Colon (tissue), 2 donors: Measurements from ENCODE around the gene FAM3B.
"Not testable (repeated sequence)": the region's sequence is repeated elsewhere in the genome, so short reads cannot be mapped to it uniquely, and the experiment has no call there.

Experiments used
- FAIRE-seq: peaks from 2 replicates; lab custom pipeline; 2012; peaks lifted over from hg19 to GRCh38; lab: Jason Lieb, UNC
- donor health status: control.
- donor health status: control.

The FAM3B gene, protein sequence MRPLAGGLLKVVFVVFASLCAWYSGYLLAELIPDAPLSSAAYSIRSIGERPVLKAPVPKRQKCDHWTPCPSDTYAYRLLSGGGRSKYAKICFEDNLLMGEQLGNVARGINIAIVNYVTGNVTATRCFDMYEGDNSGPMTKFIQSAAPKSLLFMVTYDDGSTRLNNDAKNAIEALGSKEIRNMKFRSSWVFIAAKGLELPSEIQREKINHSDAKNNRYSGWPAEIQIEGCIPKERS

DNA sequence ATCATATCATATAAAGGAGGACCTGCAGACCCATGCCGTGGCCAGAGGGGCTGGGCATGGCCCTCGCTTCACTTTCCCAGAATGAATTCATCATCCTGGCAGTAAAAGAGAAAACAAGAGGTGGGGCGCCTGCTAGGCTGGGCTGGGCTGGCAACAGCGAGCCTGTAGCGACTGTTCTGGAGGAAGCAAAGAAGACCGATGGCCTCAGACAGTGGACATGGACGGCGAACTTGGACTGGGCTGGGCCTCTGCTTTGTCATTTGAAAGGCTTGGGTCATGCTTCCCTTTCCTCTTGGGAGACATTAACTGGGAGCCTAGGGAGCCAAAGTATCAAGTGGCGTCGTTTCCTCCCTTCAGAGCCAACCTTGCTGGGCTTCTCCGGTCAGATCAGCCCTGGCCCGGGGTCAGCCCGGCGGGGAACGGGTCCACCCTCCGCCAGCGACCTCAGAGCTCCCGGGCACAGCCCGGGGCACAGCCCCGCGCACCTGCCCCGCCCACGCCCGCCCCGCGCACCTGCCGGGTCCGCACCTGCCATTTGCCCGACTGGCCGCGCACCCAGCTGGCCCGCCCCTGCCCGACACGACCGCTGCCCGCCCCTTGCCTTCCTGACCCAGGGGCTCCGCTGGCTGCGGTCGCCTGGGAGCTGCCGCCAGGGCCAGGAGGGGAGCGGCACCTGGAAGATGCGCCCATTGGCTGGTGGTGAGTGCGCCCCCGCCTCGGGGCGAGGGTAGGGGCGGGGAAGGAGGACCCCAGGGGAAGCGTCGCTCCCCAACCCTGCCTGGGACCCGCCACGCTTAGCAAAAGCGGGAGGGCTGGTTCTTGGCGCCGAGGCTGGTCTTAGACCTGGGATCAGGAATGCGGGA is at the start of gene FAM3B:
TSS of gene FAM3B (plus strand) at position 602 of the 863 bp plus-strand sequence. CDS start at position 681, 79 bp downstream.
- FAIRE-seq = no peak

DNA sequence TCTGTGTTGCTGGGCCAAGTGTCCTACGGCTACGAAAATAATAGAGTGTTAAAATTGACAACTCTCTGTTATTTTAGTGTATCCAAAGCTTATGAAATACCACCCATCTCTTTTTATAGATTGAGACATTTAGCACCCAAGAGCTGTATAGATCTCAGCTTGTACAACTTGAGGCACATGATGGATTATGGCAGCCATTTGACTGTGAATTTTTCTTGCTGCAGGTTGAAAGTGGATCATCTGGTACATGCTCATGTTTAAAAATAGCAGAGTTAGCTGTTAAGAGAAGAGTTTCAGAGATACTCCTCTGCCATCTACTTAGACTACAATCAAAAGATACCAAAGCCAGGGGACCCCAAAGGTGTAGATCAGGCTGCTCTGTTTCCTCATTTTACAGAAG is 49.3 kb upstream of the FAM3B start:
- FAIRE-seq = no peak

DNA sequence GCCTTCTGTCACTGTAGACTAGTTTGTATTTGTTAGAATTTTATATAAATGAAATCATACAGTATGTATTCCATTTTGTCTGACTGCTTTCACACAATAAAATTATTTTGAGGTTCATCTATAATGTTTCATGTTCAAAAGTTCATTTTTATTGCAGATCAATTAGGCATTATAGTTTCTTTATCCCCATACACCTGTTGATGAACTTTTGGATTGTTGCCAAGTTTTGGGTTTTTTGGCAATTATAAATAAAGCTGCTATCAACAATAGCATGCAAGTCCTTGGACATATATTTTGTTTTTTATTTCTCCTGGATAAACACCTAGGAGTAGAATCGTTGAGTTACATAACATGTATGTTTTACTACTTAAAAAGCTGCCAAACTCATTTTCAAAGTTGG is 47.1 kb upstream of the FAM3B start:
- no peak for FAIRE-seq

DNA sequence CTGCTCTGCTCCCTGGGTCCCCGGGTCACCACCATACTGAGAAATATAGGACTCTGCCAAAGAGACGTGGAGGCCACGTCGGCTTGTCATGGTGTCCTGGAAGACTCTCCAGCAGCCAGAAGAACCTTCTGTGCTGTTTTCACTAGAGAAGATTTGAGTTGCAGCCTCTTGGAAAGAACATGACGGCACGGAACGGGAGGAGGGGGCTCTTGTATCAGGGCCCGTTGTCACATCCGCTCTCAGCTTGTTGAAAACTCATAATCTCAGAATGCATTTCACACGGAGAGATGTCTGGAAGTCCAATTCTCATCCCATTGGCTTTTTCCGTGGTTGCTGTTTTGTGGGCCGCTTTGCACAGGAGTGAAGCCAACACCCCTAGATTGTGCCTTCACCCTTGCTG is 39.4 kb upstream of the FAM3B start:
- no peak for FAIRE-seq

DNA sequence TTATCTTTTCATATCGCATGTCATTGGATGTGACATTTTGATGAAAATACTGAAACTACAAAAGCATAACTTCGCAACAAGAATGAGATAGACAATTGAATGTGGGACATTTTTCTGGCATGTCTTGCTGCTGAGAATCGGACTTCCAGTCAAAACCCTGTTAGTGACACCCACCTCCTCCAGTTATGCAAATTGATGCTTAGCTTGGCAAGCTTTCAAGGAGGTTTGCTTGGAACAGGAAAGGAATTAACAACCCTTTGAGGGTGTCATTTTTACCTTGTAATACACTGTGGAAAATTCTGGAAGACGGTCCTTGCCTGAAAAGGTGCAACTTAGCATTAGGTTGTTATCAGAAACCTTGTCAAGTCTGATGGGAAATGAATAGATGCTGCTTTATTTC is 38.8 kb upstream of the FAM3B start:
- FAIRE-seq = no peak

DNA sequence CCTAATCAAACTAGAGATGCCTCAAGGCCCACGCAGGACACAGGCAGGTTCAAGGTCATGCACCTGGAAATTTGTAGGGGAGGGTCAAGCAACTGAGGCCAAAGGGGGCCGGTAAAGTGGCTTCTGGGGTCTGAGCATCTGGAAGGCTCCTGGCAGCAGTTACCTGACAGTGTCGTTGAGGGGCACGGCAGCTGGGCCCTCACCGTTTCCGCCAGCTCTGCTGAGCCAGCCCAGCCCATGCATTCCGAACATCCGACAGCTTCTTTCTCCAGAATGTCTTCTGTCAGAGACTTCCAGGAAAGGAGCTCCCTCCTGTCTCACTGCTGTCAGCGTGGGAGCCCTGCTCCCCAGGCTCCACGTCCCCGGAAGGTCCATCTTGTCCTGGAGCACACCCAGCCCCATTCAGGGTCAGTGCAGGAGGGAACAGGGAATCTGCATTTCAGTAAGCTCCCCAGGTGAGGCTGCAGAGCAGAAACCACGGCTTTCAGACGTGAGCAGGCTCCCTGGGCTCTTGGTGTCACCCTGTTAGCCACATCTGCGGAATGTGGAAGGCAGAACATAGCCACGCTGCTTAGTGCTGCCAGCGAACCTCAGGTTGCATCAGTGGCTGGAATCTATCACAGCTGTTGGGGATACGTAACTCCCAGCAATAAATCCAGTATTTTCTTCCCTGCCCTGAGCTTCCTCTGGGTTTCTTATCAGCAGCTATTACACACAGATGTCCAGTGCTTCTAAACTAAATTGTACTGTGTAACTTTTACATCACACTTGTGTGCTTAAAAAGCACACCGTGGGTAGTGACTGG is 36.3 kb upstream of the FAM3B start:
- no peak for FAIRE-seq

DNA sequence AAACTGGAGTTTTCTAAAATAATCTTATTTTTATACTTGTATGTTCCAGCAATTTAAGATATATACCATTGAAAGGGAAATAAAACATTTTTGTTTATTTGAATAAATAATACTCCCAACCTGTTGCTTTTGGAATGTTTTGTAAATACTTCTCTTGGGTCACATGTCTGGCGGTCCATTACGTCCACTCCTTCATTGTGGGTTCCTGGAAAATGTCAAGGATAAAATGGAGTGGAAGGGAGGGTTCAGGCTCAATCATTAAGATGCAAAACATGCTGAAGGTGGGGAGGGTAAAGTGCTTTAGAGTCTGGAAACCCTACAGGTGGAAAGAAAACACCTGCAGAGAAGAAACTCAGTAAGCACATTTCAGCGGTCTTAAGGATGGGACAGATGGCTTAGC is 34.2 kb upstream of the FAM3B start:
- FAIRE-seq = no peak

DNA sequence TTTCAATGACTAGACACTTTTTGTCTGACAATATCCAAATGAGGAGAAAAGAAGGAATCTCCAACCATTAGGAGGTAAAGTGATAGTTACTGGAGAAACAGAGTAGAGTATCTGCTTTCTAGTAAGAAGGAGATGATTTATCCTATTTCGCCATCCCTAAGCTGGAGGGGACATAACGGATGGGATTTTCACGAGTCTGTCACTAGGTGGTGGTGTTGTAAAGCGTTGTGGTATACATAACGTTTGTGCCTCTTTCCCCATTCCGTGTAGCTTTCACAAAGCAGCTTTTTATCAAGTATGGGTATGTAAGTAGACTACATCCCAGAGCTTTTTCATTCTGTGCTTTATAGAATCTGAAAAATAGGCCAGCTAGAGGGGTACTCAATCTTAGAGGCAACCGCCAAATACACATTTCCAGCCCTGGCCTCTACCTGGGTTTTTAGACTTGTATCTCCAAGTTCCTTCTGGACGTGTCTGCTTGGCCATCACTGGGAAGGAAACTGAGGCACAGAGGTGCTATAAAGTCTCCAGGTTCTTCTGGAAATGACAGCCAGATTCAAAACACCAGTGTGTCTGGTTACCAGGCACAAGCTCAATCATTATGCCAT is 33.3 kb upstream of the FAM3B start:
- peak; percentile 66 for FAIRE-seq

DNA sequence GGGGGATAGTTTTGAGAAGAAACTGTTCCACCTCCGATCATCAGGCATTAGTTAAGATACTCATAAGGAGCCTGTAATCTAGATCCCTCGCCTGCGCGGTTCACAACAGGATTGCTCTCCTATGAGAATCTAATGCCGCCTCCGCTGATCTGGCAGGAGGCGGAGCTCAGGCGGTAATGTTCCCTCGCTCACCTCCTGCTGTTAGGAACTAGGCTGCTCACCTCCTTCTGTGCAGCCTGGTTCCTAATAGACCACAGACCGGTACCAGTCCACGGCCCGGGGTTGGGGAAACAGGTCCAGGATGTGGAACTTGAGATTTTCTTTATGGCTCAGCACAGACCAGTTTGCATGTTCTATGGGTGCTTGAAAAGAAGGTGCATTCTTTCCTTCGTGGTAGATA is 27.2 kb upstream of the FAM3B start:
- no peak for FAIRE-seq

DNA sequence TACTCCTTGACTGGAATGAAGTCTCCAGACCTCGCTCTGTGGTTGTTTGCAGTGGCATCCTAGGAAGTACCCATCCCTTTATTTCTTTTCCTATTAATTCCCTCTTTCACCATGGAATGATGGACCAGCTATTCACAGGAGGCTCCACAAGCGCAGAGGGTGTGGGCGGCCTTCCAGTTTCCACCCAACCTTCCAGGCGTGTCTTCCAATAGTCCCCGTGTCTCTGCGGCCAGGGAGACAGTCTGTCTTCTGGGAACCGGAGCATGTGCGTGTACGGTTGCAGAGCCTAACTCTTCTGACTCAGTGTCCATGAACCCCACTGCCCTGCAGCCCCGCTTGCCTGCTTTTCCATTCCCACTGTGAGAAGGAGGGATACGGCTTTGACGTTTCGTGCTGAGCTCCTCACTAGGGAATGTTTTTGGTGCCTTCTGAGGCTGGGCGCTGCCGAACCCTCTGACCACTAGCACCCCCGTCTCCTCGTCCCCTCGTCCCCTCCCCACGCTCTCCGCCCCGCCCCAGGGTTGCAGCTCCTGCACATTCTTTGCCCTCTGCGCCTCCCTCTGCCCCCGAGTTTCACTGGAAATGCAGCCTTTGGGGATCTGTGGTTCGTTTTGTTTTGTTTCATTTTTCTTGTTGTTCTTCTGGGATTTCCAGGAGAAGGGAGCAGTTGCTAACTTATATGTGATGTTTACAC is 26.3 kb upstream of the FAM3B start:
- FAIRE-seq = no peak

DNA sequence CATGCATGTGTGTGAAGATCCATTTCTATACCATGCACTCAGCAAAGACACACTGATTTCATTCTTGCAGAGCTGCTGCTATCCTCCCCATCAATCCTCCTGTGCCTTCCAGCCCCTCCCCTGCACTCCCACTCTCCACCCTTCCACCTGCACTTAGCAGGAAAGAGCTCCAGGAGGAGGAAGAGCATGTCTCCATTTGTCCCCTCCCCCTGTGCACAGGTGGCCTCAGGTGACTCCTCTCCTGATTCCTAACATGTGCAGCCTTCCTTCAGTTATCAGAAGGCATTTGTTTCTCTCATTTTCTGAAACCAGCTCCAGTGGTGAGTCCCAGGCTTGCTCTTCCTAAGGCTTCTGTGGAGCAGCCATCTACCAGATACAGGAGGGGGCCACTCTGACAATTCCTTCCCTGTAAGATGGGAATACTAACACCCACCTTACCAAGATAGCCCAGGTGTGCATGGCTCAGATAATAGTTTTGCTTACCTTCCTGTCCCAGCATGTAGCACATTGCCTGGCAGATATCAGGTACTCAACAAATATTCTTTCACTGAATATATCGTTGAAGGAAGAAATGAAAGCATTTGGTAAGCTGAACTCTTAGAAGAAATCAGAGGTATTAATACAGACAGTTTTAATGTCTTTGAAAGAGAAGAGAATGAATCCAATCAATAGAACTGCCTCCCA is 21.9 kb upstream of the FAM3B start:
- no peak for FAIRE-seq

DNA sequence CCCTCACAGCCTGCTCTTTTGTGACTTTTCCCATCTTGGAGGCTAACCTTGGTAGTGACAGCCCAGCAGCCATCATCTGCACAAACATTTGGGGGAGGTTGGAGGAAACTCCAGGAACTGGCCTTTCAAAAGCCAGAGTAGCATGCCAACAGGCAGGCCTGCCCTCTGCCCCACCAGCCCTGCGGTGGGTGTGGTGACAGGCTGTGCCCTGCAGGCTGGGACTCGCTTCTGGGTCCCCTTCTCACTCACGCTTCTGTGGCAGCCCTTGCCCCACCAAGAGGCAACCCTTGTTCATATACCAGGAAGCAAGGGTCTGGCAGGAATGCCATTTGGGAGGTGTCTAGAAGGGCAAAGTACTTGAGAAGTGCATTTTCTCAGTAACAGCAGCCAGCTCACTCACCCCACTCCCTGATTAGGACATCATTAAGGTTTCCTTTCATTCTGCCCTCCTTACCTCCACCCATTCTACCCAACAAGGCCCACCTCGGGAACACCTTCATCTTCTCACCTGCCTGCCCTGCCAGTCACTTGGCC is 20.8 kb upstream of the FAM3B start:
- FAIRE-seq = no peak

DNA sequence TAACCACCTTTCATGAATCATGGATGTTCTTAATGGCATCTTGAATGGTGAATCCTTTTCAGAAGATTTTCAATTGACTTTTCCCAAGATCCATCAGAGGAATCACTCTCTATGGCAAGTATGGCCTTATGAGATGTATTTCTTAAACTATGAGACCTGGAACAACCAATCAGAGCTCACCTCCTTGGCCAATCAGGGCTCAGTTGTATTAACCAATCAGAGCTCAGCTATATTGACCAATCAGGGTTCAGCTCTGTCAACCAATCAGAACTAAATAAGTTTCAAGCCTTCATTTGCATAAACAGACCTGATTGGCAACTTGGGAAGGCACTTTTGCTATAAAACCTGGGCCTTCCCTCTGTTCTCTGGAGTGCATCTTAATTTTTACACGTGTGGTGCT is 13.6 kb upstream of the FAM3B start:
- no peak for FAIRE-seq

DNA sequence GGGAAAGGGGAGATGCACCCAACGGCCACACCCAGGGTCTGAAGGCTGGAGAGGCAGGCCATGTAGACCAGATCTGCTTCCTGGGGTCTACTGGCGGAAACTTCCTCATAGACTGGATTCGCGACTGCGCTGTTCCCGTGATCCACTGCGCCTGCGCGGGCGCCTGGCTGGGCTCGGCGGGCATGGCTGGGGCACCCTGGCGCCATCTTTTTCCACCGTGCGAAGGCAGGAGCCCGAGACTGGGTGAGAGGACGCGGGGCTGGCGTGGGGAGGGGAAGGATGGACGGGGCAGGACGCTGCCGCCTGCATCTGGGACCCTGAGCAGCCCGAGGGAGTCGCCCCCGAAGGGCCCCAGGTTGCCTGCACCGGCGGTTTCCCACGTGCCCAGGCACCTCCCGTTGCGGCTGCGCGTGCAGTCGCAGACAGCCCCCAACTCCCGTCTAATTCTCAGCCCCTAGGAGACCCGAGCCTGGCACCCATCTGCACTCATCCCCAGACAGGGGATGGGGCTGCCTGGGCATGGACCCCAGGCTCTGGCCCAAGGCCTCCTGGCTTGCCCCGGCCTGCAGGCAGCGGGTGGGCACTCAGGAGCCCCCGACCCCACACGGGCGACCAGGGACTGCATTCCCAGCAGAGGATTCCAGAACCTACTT is 12.4 kb upstream of the FAM3B start:
- no peak for FAIRE-seq

DNA sequence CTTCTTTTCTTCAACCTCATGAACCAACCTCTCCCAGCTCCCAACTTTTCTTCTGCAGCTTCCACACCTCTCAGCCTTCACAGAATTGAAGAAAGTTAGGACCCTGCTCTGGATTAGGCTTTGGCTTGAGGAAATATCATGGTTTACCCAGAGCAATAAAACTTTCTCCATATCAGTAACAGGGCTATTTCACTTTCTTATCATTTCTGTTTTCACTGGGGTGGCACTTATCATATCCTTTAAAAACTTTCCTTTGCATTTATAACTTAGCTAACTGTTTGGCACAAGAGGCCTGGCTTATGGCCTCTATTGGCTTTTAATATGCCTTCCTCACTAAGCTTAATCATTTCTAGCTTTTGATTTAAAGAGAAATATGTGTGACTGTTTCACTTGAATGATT is 9.4 kb upstream of the FAM3B start:
- no peak for FAIRE-seq

DNA sequence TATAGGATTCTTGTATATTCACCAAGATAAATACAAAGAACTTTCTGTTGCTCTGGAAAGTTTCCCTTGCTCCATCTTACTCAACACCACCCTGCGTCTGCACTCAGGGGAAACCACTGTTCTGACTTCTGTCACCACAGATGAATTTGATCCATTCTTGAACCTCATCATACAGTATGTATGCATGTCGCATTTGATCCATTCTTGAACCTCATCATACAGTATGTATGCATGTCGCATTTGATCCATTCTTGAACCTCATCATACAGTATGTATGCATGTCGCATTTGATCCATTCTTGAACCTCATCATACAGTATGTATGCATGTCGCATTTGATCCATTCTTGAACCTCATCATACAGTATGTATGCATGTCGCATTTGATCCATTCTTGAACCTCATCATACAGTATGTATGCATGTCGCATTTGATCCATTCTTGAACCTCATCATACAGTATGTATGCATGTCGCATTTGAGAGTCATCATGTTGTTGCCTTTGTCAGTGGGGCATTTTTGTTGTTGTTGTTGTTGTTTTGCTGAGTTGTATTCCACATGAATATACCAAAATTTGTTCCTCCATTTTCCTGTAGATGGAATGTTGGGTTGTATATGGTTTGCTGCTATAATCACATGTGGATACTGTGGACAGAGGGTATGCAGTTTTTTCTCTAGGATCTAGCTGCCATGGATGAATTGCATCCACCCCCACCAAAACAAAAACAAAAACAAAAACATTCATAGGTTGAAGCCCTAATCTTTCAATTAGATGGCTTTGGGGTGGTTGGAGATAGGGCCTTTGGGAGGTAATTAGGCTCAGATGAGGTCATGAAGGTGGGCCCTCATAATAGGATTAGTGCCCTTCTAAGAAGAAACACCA is 3.1 kb upstream of the FAM3B start:
- not testable (repeated sequence) for FAIRE-seq

DNA sequence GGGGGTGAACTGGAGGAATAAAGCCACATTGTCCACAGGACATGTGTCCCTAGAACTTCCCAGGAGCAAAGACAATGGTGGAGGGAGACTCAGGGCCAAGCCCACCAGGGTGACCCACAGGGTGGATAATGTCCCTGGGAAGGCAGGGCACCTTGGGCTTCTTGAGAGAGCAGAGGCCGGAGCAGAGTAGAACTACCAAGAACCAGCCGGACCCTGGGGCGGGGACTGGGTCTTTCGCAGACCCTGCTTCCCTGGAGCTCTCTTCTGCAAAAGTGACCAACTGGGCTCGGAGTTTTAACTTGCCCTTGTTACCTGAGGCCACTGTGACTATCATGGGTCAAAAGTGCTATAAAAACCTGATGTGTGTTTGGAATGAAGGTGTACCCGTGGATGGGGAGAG is 875 bp upstream of the FAM3B start:
- no peak for FAIRE-seq

DNA sequence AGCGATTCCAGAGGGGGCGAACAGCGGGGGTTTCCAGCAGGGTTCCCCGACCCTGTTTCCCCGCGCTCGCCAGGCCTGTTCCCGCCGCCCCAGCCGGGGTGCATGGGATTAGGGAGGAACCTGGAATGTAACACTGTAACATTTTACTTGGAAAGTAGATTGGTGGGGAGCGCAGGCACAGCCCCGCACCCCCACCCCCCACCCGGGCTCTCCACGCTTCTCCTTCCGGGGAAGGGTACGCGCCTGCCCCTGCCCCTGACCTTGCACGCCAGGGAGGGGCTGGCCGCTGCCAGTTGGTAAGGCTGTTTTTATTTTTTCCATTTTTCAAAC is 427 bp downstream of the FAM3B start:
- FAIRE-seq = no peak

DNA sequence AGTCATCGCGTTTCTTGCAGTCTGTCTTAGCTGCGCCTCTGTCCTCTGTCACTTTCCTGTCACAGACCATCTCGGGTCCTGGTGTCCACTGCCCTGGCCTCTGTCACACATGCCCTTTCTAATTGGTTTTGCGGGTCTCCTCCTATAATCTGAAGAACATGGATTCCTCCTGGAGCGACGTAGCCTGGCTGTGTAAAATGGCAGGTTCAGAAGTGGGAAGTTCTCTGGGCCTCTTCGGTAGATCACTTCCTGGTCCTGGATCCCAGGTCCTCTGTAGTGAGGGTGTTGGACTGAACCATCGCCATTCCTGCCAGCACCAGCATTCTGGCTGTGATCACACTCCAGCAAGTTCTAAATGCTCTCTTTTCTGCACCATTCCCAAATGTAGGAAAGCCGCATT is 857 bp downstream of the FAM3B start:
- no peak for FAIRE-seq

DNA sequence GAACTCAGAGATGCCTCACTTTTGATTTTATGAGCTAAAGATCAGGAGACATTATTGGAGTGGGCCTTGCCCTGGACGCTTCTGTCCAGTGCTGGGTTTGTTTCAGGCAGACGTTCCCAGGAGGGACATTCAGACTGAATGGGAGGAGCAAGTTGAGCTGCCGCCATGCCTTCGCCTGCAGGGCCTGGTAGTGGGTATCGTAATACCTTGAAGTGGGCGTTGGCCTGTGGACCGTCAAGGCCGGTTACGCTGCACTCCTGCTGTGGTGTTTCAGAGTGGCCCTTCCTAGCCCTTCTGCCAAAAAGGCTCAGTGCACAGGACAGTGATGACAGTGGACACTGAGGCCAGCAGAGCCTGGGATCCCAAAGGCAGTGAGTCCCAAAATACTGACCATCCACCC is 1.6 kb downstream of the FAM3B start:
- FAIRE-seq = no peak
